ENCODE data around the gene RGS7BP. TPM values are rescaled to one million over a fixed set of nuclear protein-coding genes. Genes with fewer than 3 reads are reported as not detected.

The RGS7BP gene
- total RNA-seq, 1 experiment from 2014 or later, result not detected

DNA sequence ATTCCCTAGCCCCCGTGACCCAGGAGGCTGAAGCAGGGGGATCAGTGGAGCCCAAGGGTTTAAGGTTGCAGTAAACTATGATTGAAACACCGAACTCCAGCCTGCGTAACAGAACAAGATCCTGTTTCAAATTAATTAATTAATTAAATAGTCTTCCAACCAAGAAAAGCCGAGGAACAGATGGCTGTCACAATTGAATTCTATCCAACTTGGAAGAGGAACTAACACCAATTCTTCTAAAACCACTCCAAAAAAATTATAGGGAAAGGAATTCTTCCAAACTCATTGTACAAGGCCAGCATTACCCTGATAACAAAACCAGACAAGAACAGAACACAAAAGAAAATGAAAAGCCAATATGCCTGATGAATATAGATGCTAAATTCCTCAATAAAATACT, 43.4 kb upstream of the RGS7BP start:
- H2AFZ ChIP-seq, result no peak overlapping the region
- no peak overlapping the region for H3K27ac ChIP-seq
- DNase-seq, result no peak
- H3K79me2 ChIP-seq (ENCODE audit: low read depth), result no peaks in the 10 kb centered on the region
- H3K4me2 ChIP-seq, result no peak overlapping the region
- no peaks in the 10 kb centered on the region for H3F3A ChIP-seq (ENCODE audit: insufficient read depth, low read depth)
- ChIA-PET POLR2A (ENCODE audit: unreplicated experiment) (no interaction called here), CTCF (no interaction called here)
- intact Hi-C loops (cut with micrococcal nuclease; ENCODE audit: unreplicated experiment), result no loop called here
- H3K27me3 ChIP-seq (ENCODE audit: insufficient read depth, low read depth), result no peaks in the 10 kb centered on the region
- H3K9me2 ChIP-seq (ENCODE audit: insufficient read depth), result no peaks in the 10 kb centered on the region
- H3K9me3 ChIP-seq (ENCODE audit: insufficient read depth, low read depth), result no peaks in the 10 kb centered on the region
- no peaks in the 10 kb centered on the region for H4K20me1 ChIP-seq (ENCODE audit: insufficient read depth)
- no peak overlapping the region for H3K4me3 ChIP-seq
- TF ChIP-seq CTCF (conservative IDR thresholded peaks at IDR 0.05) (no peak), EZH2 (IDR thresholded peaks at IDR 0.05; ENCODE audit: low read depth) (no peak)
- no peaks in the 10 kb centered on the region for H3K4me1 ChIP-seq (replicated peaks; ENCODE audit: insufficient read depth)
- no TSS peak for BruUV-seq (replicated peaks)
- H3K36me3 ChIP-seq (ENCODE audit: low read depth), result no peaks in the 10 kb centered on the region

DNA sequence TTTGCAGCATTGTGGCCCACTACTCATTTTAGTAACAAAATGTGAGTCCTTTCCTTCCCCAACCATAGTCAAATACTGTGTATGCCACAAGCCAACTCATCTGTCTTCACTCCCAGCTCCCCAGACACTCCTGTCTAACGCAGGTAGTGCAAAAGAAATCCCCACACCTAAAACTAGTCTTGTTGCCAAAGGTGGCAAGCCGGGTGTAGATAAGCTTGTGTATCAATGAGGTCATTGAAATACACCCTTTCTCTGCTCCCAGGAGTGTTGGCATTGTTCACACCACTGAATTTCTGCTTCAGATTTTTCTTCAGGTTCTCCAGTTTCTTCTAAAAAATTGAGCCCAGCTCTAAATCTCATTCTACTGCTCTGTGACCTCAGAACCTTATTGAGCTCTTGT, 19.7 kb upstream of the RGS7BP start:
- intact Hi-C loops (cut with micrococcal nuclease; ENCODE audit: unreplicated experiment), result no loop called here
- Histone ChIP-seq H3K9me2 (ENCODE audit: insufficient read depth) (no peaks in the 10 kb centered on the region), H3K27ac (no peak overlapping the region), H3K27me3 (ENCODE audit: insufficient read depth, low read depth) (no peaks in the 10 kb centered on the region), H3K4me3 (no peak overlapping the region), H3K9me3 (ENCODE audit: insufficient read depth, low read depth) (no peaks in the 10 kb centered on the region), H3K4me1 (replicated peaks; ENCODE audit: insufficient read depth) (peaks cover 11% of the 10 kb centered on the region; the same call in 1 of the 2 replicates), H4K20me1 (ENCODE audit: insufficient read depth) (no peaks in the 10 kb centered on the region), H3F3A (ENCODE audit: insufficient read depth, low read depth) (no peaks in the 10 kb centered on the region), H3K79me2 (ENCODE audit: low read depth) (no peaks in the 10 kb centered on the region), H3K4me2 (no peak overlapping the region), H2AFZ (no peak overlapping the region), H3K36me3 (ENCODE audit: low read depth) (no peaks in the 10 kb centered on the region)
- no peak for DNase-seq
- ChIA-PET CTCF (no interaction called here), POLR2A (ENCODE audit: unreplicated experiment) (no interaction called here)
- TF ChIP-seq EZH2 (IDR thresholded peaks at IDR 0.05; ENCODE audit: low read depth) (no peak), CTCF (conservative IDR thresholded peaks at IDR 0.05) (no peak)
- no TSS peak for BruUV-seq (replicated peaks)

DNA sequence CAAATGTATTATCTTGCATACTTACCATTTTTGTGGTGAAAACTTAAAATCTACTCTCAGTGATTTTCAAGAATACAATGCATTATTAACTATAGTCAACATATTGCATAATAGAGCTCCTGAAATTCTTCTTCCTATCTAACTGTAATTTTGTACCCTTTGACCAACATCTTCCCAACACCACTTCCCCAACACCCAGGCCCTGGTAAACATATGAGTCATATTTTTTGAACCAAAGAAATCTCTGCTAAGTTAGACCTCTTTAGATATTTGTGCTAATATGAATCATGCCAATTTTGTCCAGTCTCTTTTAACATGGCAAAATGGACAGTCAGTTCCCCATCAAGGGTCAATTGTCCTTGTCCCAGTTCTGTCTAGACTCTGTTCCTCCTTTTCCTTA, 18.5 kb upstream of the RGS7BP start:
- no peak overlapping the region for H3K27ac ChIP-seq
- DNase-seq, result no peak
- no peak overlapping the region for H3K4me2 ChIP-seq
- CTCF ChIA-PET, result no interaction called here
- no peaks in the 10 kb centered on the region for H4K20me1 ChIP-seq (ENCODE audit: insufficient read depth)
- H3F3A ChIP-seq (ENCODE audit: insufficient read depth, low read depth), result no peaks in the 10 kb centered on the region
- no peak overlapping the region for H2AFZ ChIP-seq
- no peaks in the 10 kb centered on the region for H3K79me2 ChIP-seq (ENCODE audit: low read depth)
- intact Hi-C loops (cut with micrococcal nuclease; ENCODE audit: unreplicated experiment), result no loop called here
- H3K9me2 ChIP-seq (ENCODE audit: insufficient read depth), result no peaks in the 10 kb centered on the region
- no TSS peak for BruUV-seq (replicated peaks)
- no peaks in the 10 kb centered on the region for H3K27me3 ChIP-seq (ENCODE audit: insufficient read depth, low read depth)
- no peaks in the 10 kb centered on the region for H3K9me3 ChIP-seq (ENCODE audit: insufficient read depth, low read depth)
- POLR2A ChIA-PET (ENCODE audit: unreplicated experiment), result no interaction called here
- H3K4me3 ChIP-seq, result no peak overlapping the region
- TF ChIP-seq CTCF (conservative IDR thresholded peaks at IDR 0.05) (no peak), EZH2 (IDR thresholded peaks at IDR 0.05; ENCODE audit: low read depth) (no peak)
- H3K36me3 ChIP-seq (ENCODE audit: low read depth), result no peaks in the 10 kb centered on the region
- H3K4me1 ChIP-seq (replicated peaks; ENCODE audit: insufficient read depth), result peaks cover 11% of the 10 kb centered on the region; the same call in 1 of the 2 replicates
